Erythroblast (primary cell): Measurements from ENCODE around the gene ZNRF3.

Experiments used
- GATA1 ChIP-seq: IDR thresholded peaks from 2 replicates; pipeline ENCODE4 v1.6.1; 2011; ENCODE audit warnings: low read depth, mild to moderate bottlenecking, control low read depth, low read length, moderate library complexity
- POLR2A ChIP-seq: IDR thresholded peaks from 2 replicates; pipeline ENCODE4 v1.6.1; 2011; ENCODE audit warnings: mild to moderate bottlenecking, low read length

DNA sequence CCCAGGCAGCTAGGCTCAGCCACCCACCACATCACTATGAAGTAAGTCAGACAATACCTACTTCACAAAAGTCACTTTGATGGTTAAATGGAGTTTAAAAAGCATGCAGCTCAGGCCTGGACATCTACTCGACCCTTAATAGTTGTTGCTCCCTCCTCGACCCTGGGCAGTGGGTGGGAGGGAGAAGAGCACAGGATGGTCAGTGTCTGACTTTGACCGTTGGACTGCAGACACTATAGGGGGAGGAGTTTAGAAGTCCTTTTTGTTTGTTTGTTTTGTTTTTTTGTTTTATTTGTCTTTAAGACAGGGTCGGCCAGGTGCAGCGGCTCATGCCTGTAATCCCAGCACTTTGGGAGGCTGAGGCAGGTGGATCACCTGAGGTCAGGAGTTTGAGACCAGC lies 44.4 kb upstream of the ZNRF3 start:
- TF ChIP-seq POLR2A (no peak), GATA1 (no peak)
